DOHH2 (cell line): ENCODE results near the gene CLDN5.

ENCODE experiments used
- H3F3A ChIP-seq: fragments of 200-600 bp; sonication (generic), shearing (Covaris generic); 2 replicates; pipeline ENCODE4 v1.6.0; 2016; ENCODE audit warnings: antibody characterized with exemption, mild to moderate bottlenecking; ENCODE audit not compliant: control insufficient read depth, insufficient read depth
- H3K27ac ChIP-seq: fragments of 200-600 bp; sonication (generic); 2 replicates; pipeline ENCODE4 v1.5.1; 2014; ENCODE audit warnings: low read depth, mild to moderate bottlenecking, low read length, moderate library complexity
- H3K27me3 ChIP-seq: fragments of 200-600 bp; sonication (generic); 2 replicates; pipeline ENCODE4 v1.6.1; 2014; ENCODE audit warnings: mild to moderate bottlenecking, low read length, mixed read lengths; ENCODE audit not compliant: control insufficient read depth
- H3K36me3 ChIP-seq: fragments of 200-600 bp; sonication (generic); 2 replicates; pipeline ENCODE4 v1.6.1; 2014; ENCODE audit warnings: mild to moderate bottlenecking, low read length, moderate library complexity, mixed read lengths; ENCODE audit not compliant: control insufficient read depth
- H3K4me1 ChIP-seq: fragments of 200-600 bp; sonication (generic); 2 replicates; pipeline ENCODE4 v1.6.1; 2014; ENCODE audit warnings: mild to moderate bottlenecking, low read length, mixed read lengths; ENCODE audit not compliant: control insufficient read depth
- H3K4me2 ChIP-seq: fragments of 200-600 bp; sonication (generic); 2 replicates; pipeline ENCODE4 v1.6.0; 2014; ENCODE audit warnings: mild to moderate bottlenecking, low read length, moderate library complexity
- H3K4me3 ChIP-seq: fragments of 200-600 bp; sonication (generic); 2 replicates; pipeline ENCODE4 v1.5.1; 2014; ENCODE audit warnings: mild to moderate bottlenecking, low read length, mixed read lengths
- H3K79me2 ChIP-seq: fragments of 200-600 bp; sonication (generic); 2 replicates; pipeline ENCODE4 v1.6.1; 2014; ENCODE audit warnings: mild to moderate bottlenecking, low read length, mixed read lengths; ENCODE audit not compliant: control insufficient read depth
- H3K9me2 ChIP-seq: fragments of 200-600 bp; sonication (generic); replicated peaks from 2 replicates; pipeline ENCODE4 v1.6.1; 2014; ENCODE audit warnings: mild to moderate bottlenecking, low read length, mixed read lengths; ENCODE audit not compliant: control insufficient read depth
- H3K9me3 ChIP-seq: fragments of 200-600 bp; sonication (generic); 2 replicates; pipeline ENCODE4 v1.6.1; 2014; ENCODE audit warnings: antibody characterized with exemption, low read length, mixed read lengths; ENCODE audit not compliant: control insufficient read depth, insufficient read depth
- H4K20me1 ChIP-seq: fragments of 200-600 bp; sonication (generic); 2 replicates; pipeline ENCODE4 v1.6.0; 2014; ENCODE audit warnings: low read depth, mild to moderate bottlenecking, antibody characterized with exemption, low read length, moderate library complexity; ENCODE audit not compliant: control insufficient read depth, insufficient read depth
- CTCF ChIP-seq: fragments of 200-600 bp; sonication (generic); IDR thresholded peaks from one replicate; pipeline ENCODE4 v1.5.1; 2014; ENCODE audit warnings: antibody characterized with exemption, mild to moderate bottlenecking, low read depth, low read length; ENCODE audit not compliant: poor library complexity, severe bottlenecking
- EZH2phosphoT487 ChIP-seq: fragments of 200-600 bp; sonication (generic); IDR thresholded peaks from 2 replicates; pipeline ENCODE4 v1.6.1; 2017; ENCODE audit warnings: borderline replicate concordance, mild to moderate bottlenecking, antibody characterized with exemption, low read length, moderate library complexity, mixed read lengths

CLDN5 gene

DNA sequence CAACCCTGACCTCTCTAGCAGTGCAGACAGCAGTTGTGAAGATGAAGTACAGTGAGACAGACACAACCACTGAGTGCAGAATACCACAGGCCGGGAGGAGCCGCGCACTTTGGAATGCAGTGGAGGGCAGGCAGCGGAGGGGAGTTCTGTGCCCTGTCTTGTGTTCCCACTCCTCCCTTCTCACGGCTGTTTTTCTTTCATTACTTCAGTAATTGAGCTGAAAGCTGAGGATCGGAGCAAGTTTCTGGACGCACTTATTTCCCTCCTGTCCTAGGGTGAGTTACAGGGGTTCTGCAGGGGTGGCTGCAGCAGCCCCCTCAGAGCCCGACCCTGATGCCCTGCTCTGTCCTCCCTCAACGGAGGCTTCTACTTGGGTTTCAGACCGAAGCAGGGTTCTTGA is 5.6 kb downstream of the CLDN5 start:
- Histone ChIP-seq H3K36me3 (peaks cover 53% of the 10 kb centered on the region), H3K27ac (no peak overlapping the region), H3K79me2 (no peaks in the 10 kb centered on the region), H4K20me1 (no peaks in the 10 kb centered on the region), H3K4me2 (no peak overlapping the region), H3K9me3 (no peaks in the 10 kb centered on the region), H3K4me1 (no peaks in the 10 kb centered on the region), H3K9me2 (no peaks in the 10 kb centered on the region), H3K4me3 (no peak overlapping the region), H3F3A (no peaks in the 10 kb centered on the region), H3K27me3 (no peaks in the 10 kb centered on the region)
- TF ChIP-seq EZH2phosphoT487 (no peak), CTCF (no peak)

- no peaks in the 10 kb centered on the region for H3K4me1 ChIP-seq
- H3K9me3 ChIP-seq, result no peaks in the 10 kb centered on the region
- H3K36me3 ChIP-seq, result peaks cover 57% of the 10 kb centered on the region
- no peaks in the 10 kb centered on the region for H4K20me1 ChIP-seq
- no peak overlapping the region for H3K4me3 ChIP-seq
- H3K27me3 ChIP-seq, result no peaks in the 10 kb centered on the region
- no peaks in the 10 kb centered on the region for H3K79me2 ChIP-seq
- no peak overlapping the region for H3K27ac ChIP-seq
- H3F3A ChIP-seq, result no peaks in the 10 kb centered on the region
- no peak for TF ChIP-seq EZH2phosphoT487
- TF ChIP-seq CTCF, result no peak
- no peak overlapping the region for H3K4me2 ChIP-seq
- no peaks in the 10 kb centered on the region for H3K9me2 ChIP-seq
Measured at GRCh38 chr22:19517919-19518611, 6.1 kb downstream of the CLDN5 start.

GRCh38 chr22:19517171-19517500 is 7.1 kb downstream of the CLDN5 start:
- no peaks in the 10 kb centered on the region for H3K27me3 ChIP-seq
- no peak overlapping the region for H3K4me2 ChIP-seq
- no peak for TF ChIP-seq CTCF
- no peak for TF ChIP-seq EZH2phosphoT487
- H3K9me2 ChIP-seq, result no peaks in the 10 kb centered on the region
- peaks cover 67% of the 10 kb centered on the region for H3K36me3 ChIP-seq
- H3K27ac ChIP-seq, result no peak overlapping the region
- no peaks in the 10 kb centered on the region for H3F3A ChIP-seq
- H3K4me3 ChIP-seq, result no peak overlapping the region
- H3K79me2 ChIP-seq, result no peaks in the 10 kb centered on the region
- H3K9me3 ChIP-seq, result no peaks in the 10 kb centered on the region
- H3K4me1 ChIP-seq, result no peaks in the 10 kb centered on the region
- no peaks in the 10 kb centered on the region for H4K20me1 ChIP-seq
